ENCODE results near the gene KCND3.

DNA sequence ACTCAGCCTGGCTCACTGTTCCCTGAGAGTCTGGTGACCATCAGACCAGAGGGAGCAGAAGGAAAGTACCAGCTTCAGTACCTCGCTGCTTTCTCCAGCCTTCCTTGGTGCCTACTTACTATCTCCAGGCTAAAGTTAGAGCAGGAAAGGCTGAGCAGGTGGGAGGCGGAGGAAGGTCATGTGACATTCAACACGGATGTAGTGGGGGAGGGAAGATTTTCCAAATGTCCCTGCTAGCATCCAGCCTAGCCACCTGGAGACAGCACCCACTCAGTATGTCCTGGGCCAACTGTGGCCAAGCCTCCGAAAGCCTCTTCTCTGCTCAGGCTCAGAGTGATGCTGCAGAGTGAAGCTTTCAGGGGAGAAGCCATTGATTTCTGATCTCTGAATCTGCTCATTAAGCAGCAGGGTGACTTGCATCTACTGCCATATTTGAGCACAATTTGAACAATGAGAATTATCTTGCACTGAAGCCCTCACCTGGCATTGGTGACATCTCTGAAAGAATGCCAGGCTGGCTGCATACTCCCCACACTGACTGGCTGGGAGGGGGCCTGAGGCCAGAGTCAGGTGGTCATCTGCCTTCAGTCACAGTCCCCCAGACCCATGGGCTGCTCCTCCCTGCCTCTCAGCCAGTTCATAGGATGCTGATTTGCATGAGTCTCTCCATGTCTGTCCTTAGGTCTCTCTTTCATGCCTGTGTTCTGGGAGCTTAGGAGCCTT is 86.2 kb downstream of the KCND3 start:
- no peak for TF ChIP-seq EZH2 (IDR thresholded peaks at IDR 0.05)
- TF ChIP-seq, protein P1, sequence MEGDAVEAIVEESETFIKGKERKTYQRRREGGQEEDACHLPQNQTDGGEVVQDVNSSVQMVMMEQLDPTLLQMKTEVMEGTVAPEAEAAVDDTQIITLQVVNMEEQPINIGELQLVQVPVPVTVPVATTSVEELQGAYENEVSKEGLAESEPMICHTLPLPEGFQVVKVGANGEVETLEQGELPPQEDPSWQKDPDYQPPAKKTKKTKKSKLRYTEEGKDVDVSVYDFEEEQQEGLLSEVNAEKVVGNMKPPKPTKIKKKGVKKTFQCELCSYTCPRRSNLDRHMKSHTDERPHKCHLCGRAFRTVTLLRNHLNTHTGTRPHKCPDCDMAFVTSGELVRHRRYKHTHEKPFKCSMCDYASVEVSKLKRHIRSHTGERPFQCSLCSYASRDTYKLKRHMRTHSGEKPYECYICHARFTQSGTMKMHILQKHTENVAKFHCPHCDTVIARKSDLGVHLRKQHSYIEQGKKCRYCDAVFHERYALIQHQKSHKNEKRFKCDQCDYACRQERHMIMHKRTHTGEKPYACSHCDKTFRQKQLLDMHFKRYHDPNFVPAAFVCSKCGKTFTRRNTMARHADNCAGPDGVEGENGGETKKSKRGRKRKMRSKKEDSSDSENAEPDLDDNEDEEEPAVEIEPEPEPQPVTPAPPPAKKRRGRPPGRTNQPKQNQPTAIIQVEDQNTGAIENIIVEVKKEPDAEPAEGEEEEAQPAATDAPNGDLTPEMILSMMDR (IDR thresholded peaks at IDR 0.05) = no peak

Measured in neural progenitor cell (in vitro differentiated cells).